Stimulated activated naive B cell treated with anti-CD40 and anti-IgM and Interleukin-4, amounts not matched to agents 10 μg/mL and 1 μg/mL and 100 μg/mL, for 72 hours (primary cell): ENCODE results near the gene TYROBP.
"Not testable (repeated sequence)": the region's sequence is repeated elsewhere in the genome, so short reads cannot be mapped to it uniquely, and the experiment has no call there.

Experiments used
- ATAC-seq, 2 donors: fragments of 150-1000 bp; cut with Tn5 transposase; replicated peaks; 2 replicates each; pipeline ENCODE4 v1.10.0; 2021; ENCODE audit warnings: moderate library complexity in 1 of 2
- DNase-seq: peaks from one replicate; pipeline ENCODE4 v3.0.0; 2021
- H3K27ac Mint-ChIP-seq: one replicate; pipeline ENCODE4 v1.8.0; 2022; ENCODE audit warnings: mild to moderate bottlenecking, mixed read lengths
- H3K27me3 Mint-ChIP-seq, 2 donors: one replicate each; pipeline ENCODE4 v1.8.0; 2022; ENCODE audit warnings: mixed read lengths in 2 of 2
- H3K36me3 Mint-ChIP-seq, 2 donors: one replicate each; pipeline ENCODE4 v1.8.0; 2022; ENCODE audit warnings: mixed read lengths in 2 of 2, mild to moderate bottlenecking in 1 of 2
- H3K4me1 Mint-ChIP-seq, 2 donors: one replicate each; pipeline ENCODE4 v1.8.0; 2022; ENCODE audit warnings: mixed read lengths in 2 of 2, mild to moderate bottlenecking in 1 of 2
- H3K4me3 Mint-ChIP-seq, 2 donors: one replicate each; pipeline ENCODE4 v1.8.0; 2022; ENCODE audit warnings: mild to moderate bottlenecking in 2 of 2, mixed read lengths in 2 of 2, moderate library complexity in 1 of 2
- H3K9me3 Mint-ChIP-seq, 2 donors: one replicate each; pipeline ENCODE4 v1.8.0; 2022; ENCODE audit warnings: mixed read lengths in 2 of 2, mild to moderate bottlenecking in 1 of 2

Gene TYROBP

GRCh38 chr19:35908010-35908441 is at the start of gene TYROBP:
TYROBP (minus strand) TSS chr19:35908295; CDS start chr19:35908228, 67 bp downstream.
- Mint-ChIP-seq H3K9me3 (no peaks in the 10 kb centered on the region), H3K27ac (peak within 1 kb of the TSS; percentile 97), H3K4me3 (peak within 1 kb of the TSS; percentile 68 to 78), H3K4me1 (peaks cover 56 to 78% of the 10 kb centered on the region in 2 donors), H3K36me3 (peaks cover 6% of the 10 kb centered on the region in 2 donors), H3K27me3 (no peaks in the 10 kb centered on the region)
- DNase-seq = no peak
- ATAC-seq = no peak

GRCh38 chr19:35957411-35957810 is 49.3 kb upstream of the TYROBP start:
- peaks cover 23 to 27% of the 10 kb centered on the region in 2 donors for H3K4me1 Mint-ChIP-seq
- ATAC-seq, H3K4me3 Mint-ChIP-seq: not testable (repeated sequence)

GRCh38 chr19:35955881-35956634 is 48.0 kb upstream of the TYROBP start:
- H3K27me3 Mint-ChIP-seq = peaks cover 27 to 45% of the 10 kb centered on the region in 2 donors
- no peaks in the 10 kb centered on the region for H3K36me3 Mint-ChIP-seq
- peaks cover 24 to 27% of the 10 kb centered on the region in 2 donors for H3K4me1 Mint-ChIP-seq
- DNase-seq = no peak
- no peak overlapping the region for H3K4me3 Mint-ChIP-seq
- no peak overlapping the region for H3K27ac Mint-ChIP-seq
- ATAC-seq = no peak
- peaks cover 0 to 4% of the 10 kb centered on the region in 2 donors for H3K9me3 Mint-ChIP-seq

More at GRCh38 chr19:35957411-35957810, 49.3 kb upstream of the TYROBP start:
- H3K27me3 Mint-ChIP-seq = peaks cover 26 to 54% of the 10 kb centered on the region in 2 donors
- not testable (repeated sequence) for H3K9me3 Mint-ChIP-seq, H3K27ac Mint-ChIP-seq, DNase-seq, H3K36me3 Mint-ChIP-seq

- DNase-seq (no peak), ATAC-seq (no peak)
- Mint-ChIP-seq H3K27me3 (peaks cover 16 to 34% of the 10 kb centered on the region in 2 donors), H3K9me3 (no peaks in the 10 kb centered on the region), H3K27ac (no peak overlapping the region), H3K36me3 (no peaks in the 10 kb centered on the region), H3K4me1 (peaks cover 13 to 15% of the 10 kb centered on the region in 2 donors), H3K4me3 (no peak overlapping the region)
Observed at GRCh38 chr19:35949131-35949530, 41.0 kb upstream of the TYROBP start.

- Mint-ChIP-seq H3K27ac (no peak overlapping the region), H3K9me3 (no peaks in the 10 kb centered on the region), H3K4me1 (peaks cover 0 to 4% of the 10 kb centered on the region in 2 donors), H3K27me3 (peaks cover 23 to 41% of the 10 kb centered on the region in 2 donors), H3K36me3 (no peaks in the 10 kb centered on the region), H3K4me3 (no peak overlapping the region)
- no peak for ATAC-seq
- no peak for DNase-seq
Observed at GRCh38 chr19:35946203-35946602, 38.1 kb upstream of the TYROBP start.

GRCh38 chr19:35945121-35945790 is 37.2 kb upstream of the TYROBP start:
- Mint-ChIP-seq H3K36me3 (no peaks in the 10 kb centered on the region), H3K27me3 (peaks cover 20 to 36% of the 10 kb centered on the region in 2 donors), H3K4me1 (peaks cover 0 to 4% of the 10 kb centered on the region in 2 donors), H3K4me3 (no peak overlapping the region), H3K27ac (peak overlapping the region; percentile 43), H3K9me3 (no peaks in the 10 kb centered on the region)
- ATAC-seq (no peak), DNase-seq (no peak)

- Mint-ChIP-seq H3K4me3 (no peak overlapping the region), H3K27ac (no peak overlapping the region), H3K9me3 (no peaks in the 10 kb centered on the region), H3K36me3 (no peaks in the 10 kb centered on the region), H3K4me1 (peaks cover 0 to 4% of the 10 kb centered on the region in 2 donors), H3K27me3 (peaks cover 20 to 36% of the 10 kb centered on the region in 2 donors)
- DNase-seq = no peak
- no peak for ATAC-seq
Observed at GRCh38 chr19:35944556-35944955, 36.5 kb upstream of the TYROBP start.

- Mint-ChIP-seq H3K4me3 (no peak overlapping the region), H3K4me1 (peaks cover 3 to 4% of the 10 kb centered on the region in 2 donors), H3K9me3 (no peaks in the 10 kb centered on the region), H3K36me3 (no peaks in the 10 kb centered on the region), H3K27ac (no peak overlapping the region), H3K27me3 (peaks cover 17 to 31% of the 10 kb centered on the region in 2 donors)
- ATAC-seq = no peak
- no peak for DNase-seq
Observed at GRCh38 chr19:35943321-35944301, 35.5 kb upstream of the TYROBP start.

- Mint-ChIP-seq H3K4me1 (peaks cover 11 to 14% of the 10 kb centered on the region in 2 donors), H3K4me3 (no peak overlapping the region), H3K27me3 (peaks cover 25 to 38% of the 10 kb centered on the region in 2 donors), H3K9me3 (no peaks in the 10 kb centered on the region), H3K36me3 (no peaks in the 10 kb centered on the region), H3K27ac (no peak overlapping the region)
- no peak for ATAC-seq
- no peak for DNase-seq
Observed at GRCh38 chr19:35942235-35942634, 34.1 kb upstream of the TYROBP start.

GRCh38 chr19:35940839-35941238 is 32.7 kb upstream of the TYROBP start:
- no peaks in the 10 kb centered on the region for H3K36me3 Mint-ChIP-seq
- H3K9me3 Mint-ChIP-seq = no peaks in the 10 kb centered on the region
- no peak for ATAC-seq
- no peak overlapping the region for H3K27ac Mint-ChIP-seq
- H3K27me3 Mint-ChIP-seq = peaks cover 29 to 42% of the 10 kb centered on the region in 2 donors
- no peak overlapping the region for H3K4me3 Mint-ChIP-seq
- no peak for DNase-seq
- H3K4me1 Mint-ChIP-seq = peaks cover 12 to 19% of the 10 kb centered on the region in 2 donors

GRCh38 chr19:35940078-35940775 is 32.1 kb upstream of the TYROBP start:
- peaks cover 12 to 21% of the 10 kb centered on the region in 2 donors for H3K4me1 Mint-ChIP-seq
- H3K9me3 Mint-ChIP-seq = no peaks in the 10 kb centered on the region
- ATAC-seq (no peak), DNase-seq (no peak)
- H3K27me3 Mint-ChIP-seq = peaks cover 30 to 38% of the 10 kb centered on the region in 2 donors
- no peaks in the 10 kb centered on the region for H3K36me3 Mint-ChIP-seq
- H3K27ac Mint-ChIP-seq = no peak overlapping the region
- H3K4me3 Mint-ChIP-seq = no peak overlapping the region

GRCh38 chr19:35939307-35940077 is 31.4 kb upstream of the TYROBP start:
- no peak overlapping the region for H3K27ac Mint-ChIP-seq
- H3K27me3 Mint-ChIP-seq = peaks cover 30 to 37% of the 10 kb centered on the region in 2 donors
- ATAC-seq (no peak), DNase-seq (no peak)
- H3K4me1 Mint-ChIP-seq = peaks cover 12 to 21% of the 10 kb centered on the region in 2 donors
- H3K36me3 Mint-ChIP-seq = no peaks in the 10 kb centered on the region
- H3K4me3 Mint-ChIP-seq = no peak overlapping the region
- no peaks in the 10 kb centered on the region for H3K9me3 Mint-ChIP-seq
